Activated CD4-positive, alpha-beta T cell treated with anti-CD3 and anti-CD28 coated beads for 36 hours (primary cell): ENCODE results near the gene SPP1. TPM values are rescaled to one million over a fixed set of nuclear protein-coding genes. Genes with fewer than 3 reads are reported as not detected.

ENCODE experiments used
- ATAC-seq: fragments of 200-7000 bp; cut with Tn5 transposase; one replicate; pipeline ENCODE4 v1.10.0; 2021; ENCODE audit warnings: mild to moderate bottlenecking, moderate library complexity
- CTCF ChIA-PET: fragments of 350-600 bp; sonication (Branson Sonifier 250); formaldehyde crosslinking; loops from one replicate; lab custom pipeline; 2021; ENCODE audit warnings: antibody characterized with exemption; lab: Charles Lee
- POLR2A ChIA-PET: fragments of 350-600 bp; sonication (Branson Sonifier 250); formaldehyde crosslinking; loops from one replicate; lab custom pipeline; 2021; ENCODE audit warnings: antibody characterized with exemption, inconsistent platforms; lab: Charles Lee
- DNase-seq: peaks from one replicate; pipeline ENCODE4 v3.0.0-alpha.2; 2020
- H3K27ac Mint-ChIP-seq: one replicate; pipeline ENCODE4 v1.8.0; 2021; ENCODE audit warnings: mixed read lengths
- H3K27me3 Mint-ChIP-seq: one replicate; pipeline ENCODE4 v1.8.0; 2021; ENCODE audit warnings: mixed read lengths
- H3K36me3 Mint-ChIP-seq: one replicate; pipeline ENCODE4 v1.8.0; 2021; ENCODE audit warnings: low read depth, mixed read lengths
- H3K4me1 Mint-ChIP-seq: one replicate; pipeline ENCODE4 v1.8.0; 2021; ENCODE audit warnings: mixed read lengths
- H3K4me3 Mint-ChIP-seq: one replicate; pipeline ENCODE4 v1.8.0; 2021; ENCODE audit warnings: mild to moderate bottlenecking, moderate library complexity, mixed read lengths
- H3K9me3 Mint-ChIP-seq: one replicate; pipeline ENCODE4 v1.8.0; 2021; ENCODE audit warnings: low read depth, mixed read lengths
- intact Hi-C, 2 experiments: fragments of 100-400 bp; cut with DNase I in 1 of 2; cut with micrococcal nuclease in 1 of 2; formaldehyde crosslinking; loops; one replicate each; pipeline versions ENCODE4 v1.14.2 to v1.15.1; 2022 to 2024; cut with DNase I, micrococcal nuclease
- total RNA-seq, 2 experiments: library from RNA; stranded (reverse); gene quantifications; one replicate each; pipeline ENCODE4 v1.2.3, GENCODE V29; 2021

The SPP1 gene
- total RNA-seq, 2 experiments from 2014 or later = not detected

GRCh38 chr4:88008122-88008742 is 32.7 kb downstream of the SPP1 start:
- Mint-ChIP-seq H3K4me3 (peak overlapping the region; percentile 84), H3K36me3 (no peaks in the 10 kb centered on the region), H3K27me3 (peaks cover 5% of the 10 kb centered on the region), H3K4me1 (peaks cover 39% of the 10 kb centered on the region), H3K27ac (peak overlapping the region; percentile 72), H3K9me3 (no peaks in the 10 kb centered on the region)
- intact Hi-C loops = loop anchor here in 1 of 2 experiments (5.0 kb wide), 3 partner anchors 584 to 1104 kb away; partner anchors contain the start of genes HERC3, NUDT9 and TIGD2
- ATAC-seq (peak; percentile 34), DNase-seq (peak; percentile 48)
- ChIA-PET CTCF (interaction anchor here (0.6 to 1.5 kb wide), 2 partner anchors 25 to 586 kb away, joined by 3 to 5 read pairs; partner anchors contain the start of gene NUDT9), POLR2A (no interaction called here)

DNA sequence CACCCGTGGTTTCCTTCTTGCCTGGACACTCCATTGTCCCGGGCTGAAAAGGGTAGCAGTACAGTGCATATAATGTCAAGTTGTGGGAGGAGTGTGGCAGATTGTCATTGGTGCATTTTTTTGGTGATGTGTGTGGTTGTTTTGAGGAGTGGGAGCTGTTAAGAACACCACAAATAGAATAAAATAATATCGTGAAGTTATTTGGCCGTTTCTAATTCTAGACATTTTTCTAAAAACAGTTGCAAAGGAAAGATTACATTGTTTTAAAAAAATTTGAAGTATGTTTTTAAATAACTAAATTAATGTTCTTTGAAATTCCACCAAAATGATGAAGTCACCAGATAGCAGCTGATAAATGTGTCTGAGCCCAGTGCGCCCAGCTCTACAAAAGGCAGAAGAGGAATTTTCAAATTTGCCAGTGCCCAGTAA is 33.2 kb downstream of the SPP1 start:
- intact Hi-C loops = loop anchor here in 1 of 2 experiments (5.0 kb wide), 3 partner anchors 584 to 1104 kb away; partner anchors contain the start of genes HERC3, NUDT9 and TIGD2
- ATAC-seq = peak; percentile 35
- peaks cover 5% of the 10 kb centered on the region for H3K27me3 Mint-ChIP-seq
- ChIA-PET CTCF (interaction anchor here (0.6 to 1.5 kb wide), 3 partner anchors 18 to 586 kb away, joined by 3 to 5 read pairs (median 4); partner anchors contain the start of gene NUDT9), POLR2A (no interaction called here)
- peak overlapping the region; percentile 84 for H3K4me3 Mint-ChIP-seq
- H3K27ac Mint-ChIP-seq = peak overlapping the region; percentile 72
- peaks cover 39% of the 10 kb centered on the region for H3K4me1 Mint-ChIP-seq
- no peak for DNase-seq
- H3K9me3 Mint-ChIP-seq = no peaks in the 10 kb centered on the region
- no peaks in the 10 kb centered on the region for H3K36me3 Mint-ChIP-seq

DNA sequence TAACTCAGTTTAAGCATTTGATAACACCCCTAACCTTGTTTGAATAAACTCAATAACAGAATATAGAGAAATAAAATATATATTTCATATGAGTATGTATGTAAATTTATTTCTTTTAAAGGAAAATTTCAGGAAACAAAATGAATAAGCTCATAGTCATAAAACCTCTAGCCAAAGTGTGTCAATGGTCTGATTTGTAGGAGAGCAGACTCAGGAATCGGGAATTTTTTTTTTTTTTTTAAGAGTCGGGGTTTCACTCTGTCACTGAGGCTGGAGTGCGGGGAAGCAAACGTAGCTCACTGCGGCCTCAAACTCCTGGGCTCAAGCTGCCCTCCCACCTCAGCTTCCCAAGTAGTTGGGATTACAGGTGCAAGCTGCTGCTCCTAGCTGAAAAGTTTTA is 34.4 kb downstream of the SPP1 start:
- DNase-seq = no peak
- CTCF ChIA-PET = interaction anchor here (0.6 to 1.3 kb wide), 8 partner anchors 11 to 391 kb away, joined by 3 to 5 read pairs (median 4); no protein-coding TSS in a partner anchor
- ATAC-seq = no peak
- no peak overlapping the region for H3K4me3 Mint-ChIP-seq
- H3K9me3 Mint-ChIP-seq = no peaks in the 10 kb centered on the region
- intact Hi-C loops = loop anchor here in 1 of 2 experiments (5.0 kb wide), 3 partner anchors 582 to 1102 kb away; partner anchors contain the start of genes HERC3, NUDT9 and TIGD2
- no peaks in the 10 kb centered on the region for H3K36me3 Mint-ChIP-seq
- POLR2A ChIA-PET = no interaction called here
- H3K27me3 Mint-ChIP-seq = peaks cover 5% of the 10 kb centered on the region
- H3K4me1 Mint-ChIP-seq = peaks cover 39% of the 10 kb centered on the region
- no peak overlapping the region for H3K27ac Mint-ChIP-seq

DNA sequence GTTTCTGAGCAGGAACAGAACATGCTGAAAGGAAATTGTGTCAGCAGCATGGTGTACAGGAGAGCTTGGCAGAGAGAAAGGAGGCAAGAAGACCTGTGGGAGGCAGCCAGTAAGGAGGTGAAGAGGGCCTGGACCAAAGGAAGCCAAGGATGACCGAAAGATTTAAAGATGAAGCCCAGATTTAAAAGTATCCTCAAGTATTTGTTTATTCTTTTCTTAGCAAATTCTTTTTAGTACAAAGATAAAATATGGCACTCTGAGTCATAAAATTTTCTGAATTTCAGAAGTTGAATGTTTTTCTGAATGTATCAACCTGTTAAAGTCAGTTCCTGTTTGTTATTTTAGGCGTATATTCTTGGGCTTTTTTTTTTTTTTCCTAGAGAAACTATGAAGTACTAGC is 35.5 kb downstream of the SPP1 start:
- no peaks in the 10 kb centered on the region for H3K36me3 Mint-ChIP-seq
- CTCF ChIA-PET = interaction anchor here (0.8 to 1.3 kb wide), 5 partner anchors 11 to 392 kb away, joined by 3 to 5 read pairs (median 4); no protein-coding TSS in a partner anchor
- peaks cover 5% of the 10 kb centered on the region for H3K27me3 Mint-ChIP-seq
- POLR2A ChIA-PET = no interaction called here
- peaks cover 39% of the 10 kb centered on the region for H3K4me1 Mint-ChIP-seq
- no peaks in the 10 kb centered on the region for H3K9me3 Mint-ChIP-seq
- DNase-seq = no peak
- ATAC-seq = no peak
- intact Hi-C loops = no loop called here
- no peak overlapping the region for H3K4me3 Mint-ChIP-seq
- H3K27ac Mint-ChIP-seq = peak overlapping the region; percentile 27

DNA sequence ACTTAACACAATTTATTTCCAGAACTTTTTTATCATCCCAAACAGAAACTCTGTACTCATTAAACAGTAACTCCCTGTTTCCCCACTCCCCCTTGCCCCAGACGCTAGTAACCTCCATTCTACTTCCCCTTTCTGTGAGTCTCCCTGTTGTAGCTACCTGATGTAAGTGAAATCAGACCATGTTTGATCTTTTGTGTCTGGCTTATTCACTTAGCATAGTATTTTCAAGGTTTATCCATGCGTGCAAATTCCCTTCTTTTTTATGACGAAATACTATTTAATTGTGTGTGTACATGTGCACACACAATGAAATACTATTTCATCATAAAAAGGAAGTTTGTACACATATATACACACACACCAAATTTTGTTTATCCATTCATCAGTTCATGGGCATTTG is 37.1 kb downstream of the SPP1 start:
- ATAC-seq (no peak), DNase-seq (no peak)
- Mint-ChIP-seq H3K27me3 (no peaks in the 10 kb centered on the region), H3K36me3 (no peaks in the 10 kb centered on the region), H3K4me3 (no peak overlapping the region), H3K27ac (no peak overlapping the region), H3K4me1 (peaks cover 36% of the 10 kb centered on the region), H3K9me3 (no peaks in the 10 kb centered on the region)
- ChIA-PET POLR2A (no interaction called here), CTCF (interaction anchor here (0.7 kb wide), 1 partner anchor 227 kb away, joined by 4 read pairs; no protein-coding TSS in a partner anchor)
- intact Hi-C loops = no loop called here

DNA sequence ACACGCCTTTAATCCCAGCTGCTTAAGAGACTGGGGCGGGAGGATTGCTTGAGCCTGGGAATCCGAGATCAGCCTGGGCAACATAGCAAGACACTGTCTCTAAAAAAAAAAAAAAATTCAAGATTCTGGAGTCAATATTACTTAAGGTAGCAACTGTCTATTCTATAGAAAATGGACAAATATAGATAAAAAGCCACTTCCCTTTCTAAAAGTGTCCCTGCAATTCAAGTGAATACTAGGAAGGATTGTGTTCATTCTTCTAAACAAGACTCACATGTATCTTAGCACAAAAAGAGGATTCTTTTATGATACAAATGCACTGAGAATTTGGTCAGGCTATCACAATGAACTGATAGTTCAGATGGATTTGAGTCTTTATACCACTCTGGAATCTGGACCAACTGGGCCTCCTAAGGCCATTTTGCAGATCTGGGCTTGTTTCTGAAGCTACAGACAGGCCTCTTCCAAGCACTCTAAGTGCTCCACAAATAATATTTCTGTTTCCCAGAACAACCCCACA is 38.9 kb downstream of the SPP1 start:
- CTCF ChIA-PET = interaction anchor here (0.7 kb wide), 1 partner anchor 21 kb away, joined by 3 read pairs; no protein-coding TSS in a partner anchor
- POLR2A ChIA-PET = interaction anchor here (0.5 kb wide), 1 partner anchor 56 kb away, joined by 3 read pairs; no protein-coding TSS in a partner anchor
- intact Hi-C loops = no loop called here
- Mint-ChIP-seq H3K4me1 (peaks cover 27% of the 10 kb centered on the region), H3K27me3 (no peaks in the 10 kb centered on the region), H3K4me3 (no peak overlapping the region), H3K9me3 (no peaks in the 10 kb centered on the region), H3K36me3 (no peaks in the 10 kb centered on the region), H3K27ac (no peak overlapping the region)
- DNase-seq (no peak), ATAC-seq (no peak)

GRCh38 chr4:88015659-88016295 is 40.3 kb downstream of the SPP1 start:
- intact Hi-C loops = no loop called here
- no peaks in the 10 kb centered on the region for H3K36me3 Mint-ChIP-seq
- H3K4me3 Mint-ChIP-seq = no peak overlapping the region
- no peak overlapping the region for H3K27ac Mint-ChIP-seq
- DNase-seq (no peak), ATAC-seq (no peak)
- no peaks in the 10 kb centered on the region for H3K9me3 Mint-ChIP-seq
- no peaks in the 10 kb centered on the region for H3K27me3 Mint-ChIP-seq
- CTCF ChIA-PET = interaction anchor here (1.2 kb wide), 1 partner anchor 17 kb away, joined by 3 read pairs; no protein-coding TSS in a partner anchor
- peaks cover 21% of the 10 kb centered on the region for H3K4me1 Mint-ChIP-seq
- POLR2A ChIA-PET = no interaction called here

DNA sequence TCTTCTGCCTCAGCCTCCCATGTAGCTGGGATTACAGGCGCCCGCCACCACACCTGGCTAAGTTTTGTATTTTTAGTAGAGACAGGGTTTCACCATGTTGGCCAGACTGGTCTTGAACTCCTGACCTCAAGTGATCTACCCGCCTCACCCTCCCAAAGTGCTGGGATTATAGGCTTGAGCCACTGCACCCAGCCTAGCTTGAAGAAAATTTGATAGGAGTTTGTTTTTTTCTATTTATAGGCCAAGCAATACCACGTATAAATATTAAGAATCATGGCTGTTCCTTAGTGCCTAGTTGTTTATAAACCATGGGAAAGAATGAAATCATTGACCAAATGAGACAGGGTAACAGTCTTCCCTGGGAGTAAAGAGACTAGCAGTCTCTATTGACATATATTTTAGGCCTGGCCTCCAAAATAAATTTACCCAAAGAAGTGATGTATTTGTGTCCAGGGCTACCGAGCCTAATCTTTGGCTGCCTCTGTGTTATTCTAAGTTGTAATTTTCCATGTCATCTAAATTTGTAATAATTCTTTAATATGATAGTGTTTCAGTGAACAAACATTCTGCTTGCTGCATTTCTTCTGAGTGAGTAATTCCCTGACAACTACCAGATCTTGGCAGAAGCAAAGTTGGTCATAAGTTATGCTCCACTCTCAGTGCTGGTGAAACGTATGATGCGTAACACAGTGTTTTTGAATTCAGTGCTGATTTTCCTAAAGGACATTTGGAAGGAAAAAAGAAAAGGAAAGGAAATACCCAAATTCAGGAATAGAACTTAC is 42.2 kb downstream of the SPP1 start:
- no peak overlapping the region for H3K4me3 Mint-ChIP-seq
- intact Hi-C loops = no loop called here
- no peaks in the 10 kb centered on the region for H3K27me3 Mint-ChIP-seq
- peaks cover 7% of the 10 kb centered on the region for H3K36me3 Mint-ChIP-seq
- CTCF ChIA-PET = interaction anchor here (1.5 kb wide), 1 partner anchor 165 kb away, joined by 3 read pairs; no protein-coding TSS in a partner anchor
- peaks cover 5% of the 10 kb centered on the region for H3K4me1 Mint-ChIP-seq
- POLR2A ChIA-PET = no interaction called here
- DNase-seq = no peak
- ATAC-seq = no peak
- no peaks in the 10 kb centered on the region for H3K9me3 Mint-ChIP-seq
- no peak overlapping the region for H3K27ac Mint-ChIP-seq

GRCh38 chr4:88018466-88018865 is 43.0 kb downstream of the SPP1 start:
- intact Hi-C loops = no loop called here
- POLR2A ChIA-PET = no interaction called here
- H3K4me3 Mint-ChIP-seq = no peak overlapping the region
- H3K27ac Mint-ChIP-seq = no peak overlapping the region
- DNase-seq (no peak), ATAC-seq (no peak)
- H3K9me3 Mint-ChIP-seq = no peaks in the 10 kb centered on the region
- H3K36me3 Mint-ChIP-seq = peaks cover 7% of the 10 kb centered on the region
- no peaks in the 10 kb centered on the region for H3K4me1 Mint-ChIP-seq
- H3K27me3 Mint-ChIP-seq = no peaks in the 10 kb centered on the region
- CTCF ChIA-PET = interaction anchor here (0.6 kb wide), 1 partner anchor 15 kb away, joined by 3 read pairs; no protein-coding TSS in a partner anchor

DNA sequence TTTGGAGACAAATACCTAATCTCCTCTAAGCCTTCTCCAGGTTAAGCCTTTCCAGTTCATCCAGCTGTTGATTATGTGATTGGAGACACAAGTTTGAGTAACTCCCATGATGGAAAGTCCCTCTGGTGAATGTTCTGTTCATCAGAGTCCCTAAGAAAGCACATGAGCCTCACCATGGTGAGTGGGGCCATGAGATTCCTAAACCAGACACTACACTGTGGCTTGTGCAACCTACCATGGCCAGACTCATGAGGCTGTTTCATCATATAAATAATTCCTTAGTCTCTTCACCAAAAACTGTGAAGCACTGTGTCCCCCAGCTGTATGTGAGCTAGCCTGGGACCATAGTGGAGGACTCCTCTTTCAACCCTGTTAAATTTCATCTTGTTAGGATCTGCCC is 46.3 kb downstream of the SPP1 start:
- ATAC-seq (no peak), DNase-seq (no peak)
- CTCF ChIA-PET = interaction anchor here (0.6 to 1.4 kb wide), 5 partner anchors 10 to 190 kb away, joined by 3 to 5 read pairs (median 3); no protein-coding TSS in a partner anchor
- Mint-ChIP-seq H3K27me3 (no peaks in the 10 kb centered on the region), H3K4me3 (no peak overlapping the region), H3K27ac (no peak overlapping the region), H3K9me3 (peaks cover 6% of the 10 kb centered on the region), H3K36me3 (peaks cover 23% of the 10 kb centered on the region), H3K4me1 (no peaks in the 10 kb centered on the region)
- POLR2A ChIA-PET = no interaction called here
- intact Hi-C loops = no loop called here
